ENCODE data around the gene GPR82. TPM values are rescaled to one million over a fixed set of nuclear protein-coding genes. Genes with fewer than 3 reads are reported as not detected.
"Not testable (repeated sequence)": the region's sequence is repeated elsewhere in the genome, so short reads cannot be mapped to it uniquely, and the experiment has no call there.

The GPR82 gene
- total RNA-seq = 1 to 10 TPM in 1 of 4 donors, under 1 TPM in 2, not detected in 1; 0.40 to 1.7 (median 0.88) TPM

GRCh38 chrX:41723826-41724225 is at the start of gene GPR82:
TSS of gene GPR82 (plus strand) at chrX:41724181. CDS start at chrX:41727027, 2,846 bp downstream.
- no peak for TF ChIP-seq POLR2A (IDR thresholded peaks at IDR 0.05)
- TF ChIP-seq CTCF (IDR thresholded peaks at IDR 0.05) = no peak
- H3K9me3 ChIP-seq = no peaks in the 10 kb centered on the region
- H3K27ac ChIP-seq = no peak within 1 kb of the TSS
- H3K36me3 ChIP-seq = no peaks in the 10 kb centered on the region
- DNase-seq = no peak
- no peaks in the 10 kb centered on the region for H3K27me3 ChIP-seq
- no peak within 1 kb of the TSS for H3K4me3 ChIP-seq
- no peaks in the 10 kb centered on the region for H3K4me1 ChIP-seq

- not testable (repeated sequence) for H3K4me1 ChIP-seq, H3K27ac ChIP-seq, H3K27me3 ChIP-seq, H3K36me3 ChIP-seq, H3K4me3 ChIP-seq, H3K9me3 ChIP-seq, DNase-seq
These were observed 47.6 kb upstream of the GPR82 start for GRCh38 chrX:41676361-41676760.

- H3K36me3 ChIP-seq = no peaks in the 10 kb centered on the region
- H3K9me3 ChIP-seq = no peaks in the 10 kb centered on the region
- TF ChIP-seq CTCF (IDR thresholded peaks at IDR 0.05) (no peak), POLR2A (IDR thresholded peaks at IDR 0.05) (no peak)
- H3K27ac ChIP-seq = no peak overlapping the region
- H3K4me3 ChIP-seq = no peak overlapping the region
- H3K27me3 ChIP-seq = no peaks in the 10 kb centered on the region
- no peak for DNase-seq
- no peaks in the 10 kb centered on the region for H3K4me1 ChIP-seq
These were observed 46.6 kb upstream of the GPR82 start for GRCh38 chrX:41677183-41678060.

GRCh38 chrX:41684138-41684537 is 39.8 kb upstream of the GPR82 start:
- Histone ChIP-seq H3K27me3 (no peaks in the 10 kb centered on the region), H3K4me3 (no peak overlapping the region), H3K4me1 (no peaks in the 10 kb centered on the region), H3K36me3 (no peaks in the 10 kb centered on the region), H3K9me3 (no peaks in the 10 kb centered on the region), H3K27ac (no peak overlapping the region)
- TF ChIP-seq CTCF (IDR thresholded peaks at IDR 0.05) = no peak
- TF ChIP-seq POLR2A (IDR thresholded peaks at IDR 0.05) = no peak
- DNase-seq = no peak

GRCh38 chrX:41684940-41685339 is 39.0 kb upstream of the GPR82 start:
- no peaks in the 10 kb centered on the region for H3K36me3 ChIP-seq
- DNase-seq = no peak
- TF ChIP-seq CTCF (IDR thresholded peaks at IDR 0.05) (no peak), POLR2A (IDR thresholded peaks at IDR 0.05) (no peak)

GRCh38 chrX:41686788-41687187 is 37.2 kb upstream of the GPR82 start:
- Histone ChIP-seq H3K9me3 (no peaks in the 10 kb centered on the region), H3K27me3 (no peaks in the 10 kb centered on the region), H3K36me3 (no peaks in the 10 kb centered on the region), H3K4me1 (no peaks in the 10 kb centered on the region), H3K4me3 (no peak overlapping the region), H3K27ac (no peak overlapping the region)
- no peak for DNase-seq
- no peak for TF ChIP-seq CTCF (IDR thresholded peaks at IDR 0.05)
- TF ChIP-seq POLR2A (IDR thresholded peaks at IDR 0.05) = no peak

More at GRCh38 chrX:41684940-41685339, 39.0 kb upstream of the GPR82 start:
- no peaks in the 10 kb centered on the region for H3K27me3 ChIP-seq
- no peaks in the 10 kb centered on the region for H3K9me3 ChIP-seq
- no peaks in the 10 kb centered on the region for H3K4me1 ChIP-seq
- H3K4me3 ChIP-seq = no peak overlapping the region
- H3K27ac ChIP-seq = no peak overlapping the region

Measured in Peyer's patch (tissue), 4 donors.